ENCODE measurements around the gene AGAP1. TPM values are rescaled to one million over a fixed set of nuclear protein-coding genes. Genes with fewer than 3 reads are reported as not detected.

The AGAP1 gene
- total RNA-seq, 4 donors from 2014 or later = 33.7 to 55.2 (median 37.5) TPM

DNA sequence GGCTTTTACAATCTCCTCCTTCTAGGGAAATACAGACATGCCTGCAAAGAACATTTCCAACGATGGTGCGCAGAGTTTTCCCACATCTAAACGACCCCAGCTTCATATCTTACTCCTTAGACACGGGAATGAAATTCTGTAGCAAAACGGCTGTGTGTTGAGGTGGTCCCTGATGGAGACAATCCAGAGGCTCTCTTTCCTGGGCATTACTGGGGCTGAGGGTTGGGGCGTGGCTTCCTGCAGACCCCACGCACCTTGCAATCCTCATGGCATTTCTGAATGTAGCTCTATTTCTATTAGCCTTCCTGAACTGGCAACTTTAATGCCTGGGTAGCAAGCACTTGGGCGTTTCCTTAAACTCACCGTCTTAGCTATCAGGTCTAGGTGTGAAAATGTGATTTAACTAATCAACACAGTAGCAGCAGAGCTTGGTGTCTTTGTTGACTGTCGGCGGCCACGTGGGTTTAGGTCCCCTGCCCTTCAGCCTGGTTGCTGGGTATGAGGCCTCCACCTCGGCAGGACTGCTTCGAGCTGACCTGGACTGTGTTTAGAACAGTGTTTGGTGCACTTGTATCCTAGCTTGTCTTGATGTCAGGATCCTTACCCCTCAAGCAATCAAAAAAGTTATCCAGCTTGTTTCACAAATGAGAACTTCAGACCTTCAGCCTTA, 431.5 kb downstream of the AGAP1 start:
- Histone ChIP-seq H3K36me3 (peaks cover 0 to 20% of the 10 kb centered on the region in 2 donors), H3K4me1 (no peaks in the 10 kb centered on the region), H3K27me3 (no peaks in the 10 kb centered on the region), H3K9me3 (no peaks in the 10 kb centered on the region), H3K27ac (no peak overlapping the region), H3K4me3 (no peak overlapping the region)
- no peak for ATAC-seq
- TF ChIP-seq POLR2AphosphoS5 (IDR thresholded peaks at IDR 0.05) (no peak), POLR2A (IDR thresholded peaks at IDR 0.05) (no peak), EP300 (IDR thresholded peaks at IDR 0.05) (no peak)
- TF ChIP-seq, protein P1, sequence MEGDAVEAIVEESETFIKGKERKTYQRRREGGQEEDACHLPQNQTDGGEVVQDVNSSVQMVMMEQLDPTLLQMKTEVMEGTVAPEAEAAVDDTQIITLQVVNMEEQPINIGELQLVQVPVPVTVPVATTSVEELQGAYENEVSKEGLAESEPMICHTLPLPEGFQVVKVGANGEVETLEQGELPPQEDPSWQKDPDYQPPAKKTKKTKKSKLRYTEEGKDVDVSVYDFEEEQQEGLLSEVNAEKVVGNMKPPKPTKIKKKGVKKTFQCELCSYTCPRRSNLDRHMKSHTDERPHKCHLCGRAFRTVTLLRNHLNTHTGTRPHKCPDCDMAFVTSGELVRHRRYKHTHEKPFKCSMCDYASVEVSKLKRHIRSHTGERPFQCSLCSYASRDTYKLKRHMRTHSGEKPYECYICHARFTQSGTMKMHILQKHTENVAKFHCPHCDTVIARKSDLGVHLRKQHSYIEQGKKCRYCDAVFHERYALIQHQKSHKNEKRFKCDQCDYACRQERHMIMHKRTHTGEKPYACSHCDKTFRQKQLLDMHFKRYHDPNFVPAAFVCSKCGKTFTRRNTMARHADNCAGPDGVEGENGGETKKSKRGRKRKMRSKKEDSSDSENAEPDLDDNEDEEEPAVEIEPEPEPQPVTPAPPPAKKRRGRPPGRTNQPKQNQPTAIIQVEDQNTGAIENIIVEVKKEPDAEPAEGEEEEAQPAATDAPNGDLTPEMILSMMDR (IDR thresholded peaks at IDR 0.05) = no peak
- 69% methylated on average over 12 of the region's 14 CpGs; no CpG with 5 or more reads in 1 of the 2 donors for WGBS, 2 donors (ENCODE audit: low coverage in 1 of 2)

GRCh38 chr2:235926229-235926628, 432.4 kb downstream of the AGAP1 start:
- Histone ChIP-seq H3K27ac (no peak overlapping the region), H3K4me3 (no peak overlapping the region), H3K4me1 (no peaks in the 10 kb centered on the region), H3K9me3 (no peaks in the 10 kb centered on the region), H3K27me3 (no peaks in the 10 kb centered on the region), H3K36me3 (peaks cover 0 to 27% of the 10 kb centered on the region in 2 donors)
- 88 to 92% methylated on average over 6 to 7 of the region's 7 CpGs for WGBS, 2 donors (ENCODE audit: low coverage in 1 of 2)
- no peak for ATAC-seq
- TF ChIP-seq POLR2AphosphoS5 (IDR thresholded peaks at IDR 0.05) (no peak), EP300 (IDR thresholded peaks at IDR 0.05) (no peak), POLR2A (IDR thresholded peaks at IDR 0.05) (no peak)
- TF ChIP-seq, protein P1 (IDR thresholded peaks at IDR 0.05) = no peak

- 85 to 91% methylated on average over 5 to 10 of the region's 16 CpGs for WGBS, 2 donors (ENCODE audit: low coverage in 1 of 2)
- no peak for TF ChIP-seq EP300 (IDR thresholded peaks at IDR 0.05)
- TF ChIP-seq POLR2AphosphoS5 (IDR thresholded peaks at IDR 0.05) = no peak
- TF ChIP-seq, protein P1 (IDR thresholded peaks at IDR 0.05) = no peak
- no peak for TF ChIP-seq POLR2A (IDR thresholded peaks at IDR 0.05)
- H3K9me3 ChIP-seq = no peaks in the 10 kb centered on the region
Observed at GRCh38 chr2:235928751-235929370, 435.0 kb downstream of the AGAP1 start.

DNA sequence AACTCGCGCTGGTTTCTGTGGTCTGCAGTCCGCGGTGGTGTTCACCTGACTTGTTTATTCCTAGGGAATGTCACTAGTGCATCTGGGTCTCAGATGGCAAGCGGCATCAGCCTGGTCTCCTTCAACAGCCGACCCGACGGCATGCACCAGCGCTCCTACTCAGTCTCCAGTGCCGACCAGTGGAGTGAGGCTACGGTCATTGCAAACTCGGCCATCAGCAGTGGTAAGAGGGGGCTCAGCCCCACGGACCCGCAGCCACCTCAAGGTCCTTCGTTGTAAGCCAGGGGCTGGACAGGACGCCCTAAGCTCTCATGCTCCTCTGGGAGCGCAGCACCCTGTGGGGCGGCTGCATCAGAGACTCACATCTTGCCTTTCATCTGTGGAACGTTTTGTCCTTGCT, 436.9 kb downstream of the AGAP1 start:
- no peak for ATAC-seq
- no peaks in the 10 kb centered on the region for H3K9me3 ChIP-seq
- no peak overlapping the region for H3K4me3 ChIP-seq
- no CpG with 5 or more reads among the region's 19 CpGs for WGBS, 2 donors (ENCODE audit: low coverage in 1 of 2)
- TF ChIP-seq POLR2AphosphoS5 (IDR thresholded peaks at IDR 0.05) (no peak), POLR2A (IDR thresholded peaks at IDR 0.05) (no peak), EP300 (IDR thresholded peaks at IDR 0.05) (no peak)
- TF ChIP-seq, protein P1 (IDR thresholded peaks at IDR 0.05) = no peak
- no peaks in the 10 kb centered on the region for H3K27me3 ChIP-seq
- H3K27ac ChIP-seq = no peak overlapping the region
- peaks cover 0 to 6% (median 0%) of the 10 kb centered on the region in 3 donors for H3K4me1 ChIP-seq
- peaks cover 0 to 58% of the 10 kb centered on the region in 2 donors for H3K36me3 ChIP-seq

More at GRCh38 chr2:235928751-235929370, 435.0 kb downstream of the AGAP1 start:
- no peak for ATAC-seq
- Histone ChIP-seq H3K4me3 (no peak overlapping the region), H3K36me3 (peaks cover 0 to 51% of the 10 kb centered on the region in 2 donors), H3K27me3 (no peaks in the 10 kb centered on the region), H3K27ac (no peak overlapping the region), H3K4me1 (no peaks in the 10 kb centered on the region)
